Activated CD8-positive, alpha-beta memory T cell treated with anti-CD3 and anti-CD28 coated beads for 24 hours (primary cell): ENCODE data around the gene CERT1.
"Not testable (repeated sequence)": the region's sequence is repeated elsewhere in the genome, so short reads cannot be mapped to it uniquely, and the experiment has no call there.

ENCODE experiments used
- DNase-seq: peaks from one replicate; pipeline ENCODE4 v3.0.0-alpha.2; 2020

Gene CERT1

GRCh38 chr5:75522025-75522424, 10.6 kb upstream of the CERT1 start:
- no peak for DNase-seq

GRCh38 chr5:75521195-75521594, 9.8 kb upstream of the CERT1 start:
- DNase-seq, result no peak

GRCh38 chr5:75519761-75520160, 8.3 kb upstream of the CERT1 start:
- no peak for DNase-seq

GRCh38 chr5:75514323-75514722, 2.9 kb upstream of the CERT1 start:
- no peak for DNase-seq

- no peak for DNase-seq
These were observed 2.4 kb upstream of the CERT1 start for GRCh38 chr5:75513841-75514240.

- no peak for DNase-seq
These were observed 1.1 kb upstream of the CERT1 start for GRCh38 chr5:75512383-75513074.

- DNase-seq, result no peak
These were observed 494 bp downstream of the CERT1 start for GRCh38 chr5:75510836-75511434.

GRCh38 chr5:75510417-75510835, 1.0 kb downstream of the CERT1 start:
- no peak for DNase-seq

- no peak for DNase-seq
These were observed 1.5 kb downstream of the CERT1 start for GRCh38 chr5:75509956-75510355.

- no peak for DNase-seq
These were observed 1.9 kb downstream of the CERT1 start for GRCh38 chr5:75509546-75509945.

- no peak for DNase-seq
These were observed 3.6 kb downstream of the CERT1 start for GRCh38 chr5:75507841-75508240.

- not testable (repeated sequence) for DNase-seq
These were observed 6.3 kb downstream of the CERT1 start for GRCh38 chr5:75505112-75505511.

GRCh38 chr5:75498875-75499274, 12.6 kb downstream of the CERT1 start:
- DNase-seq, result not testable (repeated sequence)

- no peak for DNase-seq
These were observed 13.1 kb downstream of the CERT1 start for GRCh38 chr5:75498208-75498777.

- no peak for DNase-seq
These were observed 15.4 kb downstream of the CERT1 start for GRCh38 chr5:75496026-75496425.

- no peak for DNase-seq
These were observed 19.8 kb downstream of the CERT1 start for GRCh38 chr5:75491621-75492020.

- DNase-seq, result not testable (repeated sequence)
These were observed 21.6 kb downstream of the CERT1 start for GRCh38 chr5:75489847-75490246.

GRCh38 chr5:75484605-75485004, 26.8 kb downstream of the CERT1 start:
- DNase-seq, result no peak

GRCh38 chr5:75482482-75482881, 28.9 kb downstream of the CERT1 start:
- DNase-seq, result no peak

GRCh38 chr5:75481024-75481423, 30.4 kb downstream of the CERT1 start:
- no peak for DNase-seq

- no peak for DNase-seq
These were observed 36.1 kb downstream of the CERT1 start for GRCh38 chr5:75475364-75475763.

- DNase-seq, result no peak
These were observed 38.0 kb downstream of the CERT1 start for GRCh38 chr5:75473463-75473862.

GRCh38 chr5:75472973-75473372, 38.5 kb downstream of the CERT1 start:
- DNase-seq, result no peak

GRCh38 chr5:75471193-75471592, 40.2 kb downstream of the CERT1 start:
- no peak for DNase-seq

GRCh38 chr5:75469017-75469416, 42.4 kb downstream of the CERT1 start:
- no peak for DNase-seq
